GM23338 (cell line): ENCODE data around the gene OGN.

Source experiments
- CREB1 ChIP-seq: fragments of 250-450 bp; sonication (Bioruptor Pico); IDR thresholded peaks from 2 replicates; pipeline ENCODE4 v1.5.0; 2020; ENCODE audit warnings: low read depth, mild to moderate bottlenecking, moderate library complexity
- EZH2 ChIP-seq: fragments of 200-600 bp; sonication (generic); IDR thresholded peaks from one replicate; pipeline ENCODE4 v1.8.0; 2017; ENCODE audit warnings: antibody characterized with exemption, mild to moderate bottlenecking, low read depth; ENCODE audit not compliant: unreplicated experiment
- EZH2phosphoT487 ChIP-seq: fragments of 200-600 bp; sonication (generic); IDR thresholded peaks from one replicate; pipeline ENCODE4 v1.8.1; 2018; ENCODE audit warnings: antibody characterized with exemption; ENCODE audit not compliant: unreplicated experiment
- JUNB ChIP-seq: IDR thresholded peaks from one replicate; pipeline ENCODE4 v1.6.1; 2016; ENCODE audit warnings: antibody characterized with exemption; ENCODE audit not compliant: unreplicated experiment
- NANOG ChIP-seq: IDR thresholded peaks from 2 replicates; pipeline ENCODE4 v1.6.1; 2016; ENCODE audit warnings: antibody characterized with exemption, borderline replicate concordance
- POLR2AphosphoS5 ChIP-seq: IDR thresholded peaks from 2 replicates; pipeline ENCODE4 v1.6.1; 2016; ENCODE audit warnings: antibody characterized with exemption, low read depth
- ZNF114 ChIP-seq: fragments of 250-450 bp; sonication (Bioruptor Pico); IDR thresholded peaks from 2 replicates; pipeline ENCODE4 v1.5.0; 2020; ENCODE audit warnings: mild to moderate bottlenecking, moderate library complexity
- ZNF462 ChIP-seq: fragments of 250-450 bp; sonication (Bioruptor Pico); IDR thresholded peaks from 2 replicates; pipeline ENCODE4 v1.5.0; 2020; ENCODE audit warnings: mild to moderate bottlenecking, moderate library complexity
- TF ChIP-seq, protein P1 (sequence below), 2 experiments: fragments of 200-600 bp in 1 of 2; sonication (generic) in 1 of 2; conservative IDR thresholded peaks; 2 replicates each; pipeline versions ENCODE4 v1.5.1 to v1.6.1; 2016 to 2017; ENCODE audit warnings: antibody characterized with exemption in 2 of 2, low read depth in 2 of 2, mild to moderate bottlenecking in 2 of 2, moderate library complexity in 1 of 2
- TF ChIP-seq, protein P2 (sequence below): IDR thresholded peaks from one replicate; pipeline ENCODE4 v1.6.1; 2018; ENCODE audit warnings: antibody characterized with exemption; ENCODE audit not compliant: unreplicated experiment

DNA sequence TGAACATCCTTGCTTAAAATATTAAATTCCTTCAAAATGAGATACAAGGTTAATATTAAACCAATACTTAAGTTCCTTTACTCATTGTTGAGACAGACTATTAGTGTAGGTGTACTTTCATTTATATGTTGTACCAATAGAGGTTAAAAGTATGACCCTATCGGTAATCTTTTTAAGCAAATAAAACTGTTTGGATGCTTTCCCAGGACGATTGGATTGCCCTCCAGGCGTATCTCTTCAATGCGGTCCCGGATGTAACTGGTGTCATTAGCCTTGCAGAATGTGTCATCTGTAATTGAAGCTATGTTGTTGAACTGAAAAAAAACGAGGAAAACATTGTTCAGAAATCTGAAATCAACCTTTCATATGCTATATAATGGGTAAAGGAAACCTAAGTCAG is 18.9 kb downstream of the OGN start:
- TF ChIP-seq, protein P1, sequence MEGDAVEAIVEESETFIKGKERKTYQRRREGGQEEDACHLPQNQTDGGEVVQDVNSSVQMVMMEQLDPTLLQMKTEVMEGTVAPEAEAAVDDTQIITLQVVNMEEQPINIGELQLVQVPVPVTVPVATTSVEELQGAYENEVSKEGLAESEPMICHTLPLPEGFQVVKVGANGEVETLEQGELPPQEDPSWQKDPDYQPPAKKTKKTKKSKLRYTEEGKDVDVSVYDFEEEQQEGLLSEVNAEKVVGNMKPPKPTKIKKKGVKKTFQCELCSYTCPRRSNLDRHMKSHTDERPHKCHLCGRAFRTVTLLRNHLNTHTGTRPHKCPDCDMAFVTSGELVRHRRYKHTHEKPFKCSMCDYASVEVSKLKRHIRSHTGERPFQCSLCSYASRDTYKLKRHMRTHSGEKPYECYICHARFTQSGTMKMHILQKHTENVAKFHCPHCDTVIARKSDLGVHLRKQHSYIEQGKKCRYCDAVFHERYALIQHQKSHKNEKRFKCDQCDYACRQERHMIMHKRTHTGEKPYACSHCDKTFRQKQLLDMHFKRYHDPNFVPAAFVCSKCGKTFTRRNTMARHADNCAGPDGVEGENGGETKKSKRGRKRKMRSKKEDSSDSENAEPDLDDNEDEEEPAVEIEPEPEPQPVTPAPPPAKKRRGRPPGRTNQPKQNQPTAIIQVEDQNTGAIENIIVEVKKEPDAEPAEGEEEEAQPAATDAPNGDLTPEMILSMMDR (conservative IDR thresholded peaks at IDR 0.05; ENCODE audit: low read depth in 2 of 2) = no peak
- no peak for TF ChIP-seq POLR2AphosphoS5
- TF ChIP-seq NANOG = no peak
- no peak for TF ChIP-seq ZNF462 (CRISPR knock-in tag)
- no peak for TF ChIP-seq EZH2
- TF ChIP-seq, protein P2, sequence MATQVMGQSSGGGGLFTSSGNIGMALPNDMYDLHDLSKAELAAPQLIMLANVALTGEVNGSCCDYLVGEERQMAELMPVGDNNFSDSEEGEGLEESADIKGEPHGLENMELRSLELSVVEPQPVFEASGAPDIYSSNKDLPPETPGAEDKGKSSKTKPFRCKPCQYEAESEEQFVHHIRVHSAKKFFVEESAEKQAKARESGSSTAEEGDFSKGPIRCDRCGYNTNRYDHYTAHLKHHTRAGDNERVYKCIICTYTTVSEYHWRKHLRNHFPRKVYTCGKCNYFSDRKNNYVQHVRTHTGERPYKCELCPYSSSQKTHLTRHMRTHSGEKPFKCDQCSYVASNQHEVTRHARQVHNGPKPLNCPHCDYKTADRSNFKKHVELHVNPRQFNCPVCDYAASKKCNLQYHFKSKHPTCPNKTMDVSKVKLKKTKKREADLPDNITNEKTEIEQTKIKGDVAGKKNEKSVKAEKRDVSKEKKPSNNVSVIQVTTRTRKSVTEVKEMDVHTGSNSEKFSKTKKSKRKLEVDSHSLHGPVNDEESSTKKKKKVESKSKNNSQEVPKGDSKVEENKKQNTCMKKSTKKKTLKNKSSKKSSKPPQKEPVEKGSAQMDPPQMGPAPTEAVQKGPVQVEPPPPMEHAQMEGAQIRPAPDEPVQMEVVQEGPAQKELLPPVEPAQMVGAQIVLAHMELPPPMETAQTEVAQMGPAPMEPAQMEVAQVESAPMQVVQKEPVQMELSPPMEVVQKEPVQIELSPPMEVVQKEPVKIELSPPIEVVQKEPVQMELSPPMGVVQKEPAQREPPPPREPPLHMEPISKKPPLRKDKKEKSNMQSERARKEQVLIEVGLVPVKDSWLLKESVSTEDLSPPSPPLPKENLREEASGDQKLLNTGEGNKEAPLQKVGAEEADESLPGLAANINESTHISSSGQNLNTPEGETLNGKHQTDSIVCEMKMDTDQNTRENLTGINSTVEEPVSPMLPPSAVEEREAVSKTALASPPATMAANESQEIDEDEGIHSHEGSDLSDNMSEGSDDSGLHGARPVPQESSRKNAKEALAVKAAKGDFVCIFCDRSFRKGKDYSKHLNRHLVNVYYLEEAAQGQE = no peak
- no peak for TF ChIP-seq JUNB
- TF ChIP-seq EZH2phosphoT487 = no peak
- TF ChIP-seq ZNF114 (CRISPR knock-in tag) = no peak
- TF ChIP-seq CREB1 (CRISPR knock-in tag) = no peak
